ENCODE measurements around the gene GAREM1.

The GAREM1 gene

DNA sequence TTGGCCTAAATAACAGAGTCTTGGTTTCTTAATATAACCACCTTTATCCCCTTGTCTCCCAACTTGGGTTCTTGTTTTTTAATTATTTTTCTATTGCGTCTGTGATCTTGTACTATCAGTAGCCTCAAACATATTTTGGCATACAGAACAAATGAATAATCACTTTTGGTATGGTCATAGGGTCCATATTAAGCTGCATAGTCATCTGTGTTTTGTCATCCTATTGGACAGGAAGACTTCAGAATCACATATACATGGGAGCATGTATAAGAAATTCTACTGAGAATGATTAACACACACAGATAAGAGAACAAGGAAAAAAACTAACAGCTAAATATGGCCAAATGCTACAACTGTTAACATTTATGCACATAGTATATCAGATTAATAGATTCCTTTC, 154.8 kb downstream of the GAREM1 start:
- in situ Hi-C loops (cut with MboI; ENCODE audit: low sequenced_read_pairs, unreplicated experiment), result no loop called here
- TF ChIP-seq, protein P1, sequence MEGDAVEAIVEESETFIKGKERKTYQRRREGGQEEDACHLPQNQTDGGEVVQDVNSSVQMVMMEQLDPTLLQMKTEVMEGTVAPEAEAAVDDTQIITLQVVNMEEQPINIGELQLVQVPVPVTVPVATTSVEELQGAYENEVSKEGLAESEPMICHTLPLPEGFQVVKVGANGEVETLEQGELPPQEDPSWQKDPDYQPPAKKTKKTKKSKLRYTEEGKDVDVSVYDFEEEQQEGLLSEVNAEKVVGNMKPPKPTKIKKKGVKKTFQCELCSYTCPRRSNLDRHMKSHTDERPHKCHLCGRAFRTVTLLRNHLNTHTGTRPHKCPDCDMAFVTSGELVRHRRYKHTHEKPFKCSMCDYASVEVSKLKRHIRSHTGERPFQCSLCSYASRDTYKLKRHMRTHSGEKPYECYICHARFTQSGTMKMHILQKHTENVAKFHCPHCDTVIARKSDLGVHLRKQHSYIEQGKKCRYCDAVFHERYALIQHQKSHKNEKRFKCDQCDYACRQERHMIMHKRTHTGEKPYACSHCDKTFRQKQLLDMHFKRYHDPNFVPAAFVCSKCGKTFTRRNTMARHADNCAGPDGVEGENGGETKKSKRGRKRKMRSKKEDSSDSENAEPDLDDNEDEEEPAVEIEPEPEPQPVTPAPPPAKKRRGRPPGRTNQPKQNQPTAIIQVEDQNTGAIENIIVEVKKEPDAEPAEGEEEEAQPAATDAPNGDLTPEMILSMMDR (IDR thresholded peaks at IDR 0.05; ENCODE audit: borderline replicate concordance, control extremely low read depth, extremely low read depth, insufficient read depth, missing control alignments), result no peak
- no peak for DNase-seq (ENCODE audit: low spot score)

DNA sequence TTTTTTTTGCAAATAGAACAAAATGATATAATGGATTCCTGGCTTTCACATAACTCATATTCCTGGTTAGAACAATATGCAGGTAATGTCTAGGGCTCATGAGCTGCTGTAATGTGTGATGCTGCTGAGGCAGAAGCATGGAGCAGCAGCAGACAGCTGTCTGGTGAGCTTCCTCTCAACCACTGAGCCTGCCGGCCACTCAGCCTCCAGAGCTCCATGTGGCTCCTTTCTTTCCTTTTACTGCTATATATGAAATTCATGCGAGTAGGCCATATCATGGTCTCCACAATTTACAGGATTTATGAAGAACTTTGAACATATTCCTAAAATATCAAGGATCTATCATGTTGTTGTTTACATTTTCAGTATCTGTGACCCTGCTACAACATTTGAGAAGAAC, 159.9 kb downstream of the GAREM1 start:
- no peak for DNase-seq (ENCODE audit: low spot score)
- TF ChIP-seq, protein P1 (IDR thresholded peaks at IDR 0.05; ENCODE audit: borderline replicate concordance, control extremely low read depth, extremely low read depth, insufficient read depth, missing control alignments), result no peak
- in situ Hi-C loops (cut with MboI; ENCODE audit: low sequenced_read_pairs, unreplicated experiment), result no loop called here

DNA sequence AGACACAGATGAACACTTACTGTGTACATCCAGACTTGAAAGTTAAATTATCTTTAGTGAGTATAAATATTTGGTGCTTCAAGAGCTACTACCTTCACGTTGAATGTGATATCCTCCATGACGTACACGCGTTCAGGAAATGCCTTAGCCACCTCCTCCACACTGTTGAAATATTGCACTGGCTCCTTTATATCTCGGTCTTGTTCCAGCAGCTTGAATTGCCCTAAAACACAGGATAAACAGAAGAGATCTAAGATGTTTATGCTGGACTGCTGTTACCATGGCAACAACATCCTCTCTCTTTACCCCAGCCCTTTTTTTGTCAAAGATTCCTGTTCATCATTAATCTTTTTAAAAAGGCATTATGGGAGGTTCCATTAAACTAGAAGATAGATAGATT, 160.6 kb downstream of the GAREM1 start:
- DNase-seq (ENCODE audit: low spot score), result no peak
- in situ Hi-C loops (cut with MboI; ENCODE audit: low sequenced_read_pairs, unreplicated experiment), result no loop called here

GRCh38 chr18:32308493-32309120, 162.1 kb downstream of the GAREM1 start:
- TF ChIP-seq, protein P1 (IDR thresholded peaks at IDR 0.05; ENCODE audit: borderline replicate concordance, control extremely low read depth, extremely low read depth, insufficient read depth, missing control alignments), result no peak
- no peak for DNase-seq (ENCODE audit: low spot score)
- in situ Hi-C loops (cut with MboI; ENCODE audit: low sequenced_read_pairs, unreplicated experiment), result no loop called here

More for the DNA sequence above, 160.6 kb downstream of the GAREM1 start:
- TF ChIP-seq, protein P1 (IDR thresholded peaks at IDR 0.05; ENCODE audit: borderline replicate concordance, control extremely low read depth, extremely low read depth, insufficient read depth, missing control alignments), result no peak

GRCh38 chr18:32303400-32303799, 167.3 kb downstream of the GAREM1 start:
- in situ Hi-C loops (cut with MboI; ENCODE audit: low sequenced_read_pairs, unreplicated experiment), result no loop called here
- TF ChIP-seq, protein P1 (IDR thresholded peaks at IDR 0.05; ENCODE audit: borderline replicate concordance, control extremely low read depth, extremely low read depth, insufficient read depth, missing control alignments), result no peak
- DNase-seq (ENCODE audit: low spot score), result no peak

GRCh38 chr18:32302806-32303205, 167.9 kb downstream of the GAREM1 start:
- in situ Hi-C loops (cut with MboI; ENCODE audit: low sequenced_read_pairs, unreplicated experiment), result no loop called here
- no peak for DNase-seq (ENCODE audit: low spot score)
- TF ChIP-seq, protein P1 (IDR thresholded peaks at IDR 0.05; ENCODE audit: borderline replicate concordance, control extremely low read depth, extremely low read depth, insufficient read depth, missing control alignments), result no peak
